K562 (cell line): ENCODE results near the gene FOCAD. TPM values are rescaled to one million over a fixed set of nuclear protein-coding genes. Genes with fewer than 3 reads are reported as not detected.

Experiments used
- ATAC-seq: fragments of 200-7000 bp; cut with Tn5 transposase; 3 replicates; pipeline ENCODE4 v1.9.1; 2020; ENCODE audit warnings: moderate library complexity
- BruUV-seq: library from RNA; stranded (reverse); fragments of 400-500 nt; replicated peaks from 2 replicates; lab custom pipeline; 2021; lab: Mats Ljungman, UMichigan
- CTCF ChIA-PET: fragments of 300-600 bp; formaldehyde crosslinking; extraction: SDS; loops from one replicate; lab custom pipeline; 2021; ENCODE audit warnings: low intra/inter-chr PET ratio; lab: Yijun Ruan, JAX
- POLR2A ChIA-PET: fragments of 300-600, 350-650 bp; sonication (Branson Sonifier 250); formaldehyde crosslinking; extraction: SDS; loops from one replicate; lab custom pipeline; 2021; ENCODE audit warnings: antibody characterized with exemption, inconsistent platforms; lab: Yijun Ruan, JAX
- DNase-seq, 4 experiments: peaks; one replicate each; pipeline versions ENCODE4 v3.0.0 to v3.0.0-alpha.2; 2011 to 2018; ENCODE audit warnings: low spot score in 3 of 4, mixed read lengths in 3 of 4; ENCODE audit errors: extremely low read depth in 1 of 4
- FAIRE-seq: peaks from 2 replicates; lab custom pipeline; 2011; peaks lifted over from hg19 to GRCh38; lab: Jason Lieb, UNC
- H2AFZ ChIP-seq: 2 replicates; pipeline ENCODE4 v1.6.0; 2011; ENCODE audit warnings: low read depth, low read length, control low read depth, inconsistent platforms
- H3K27ac ChIP-seq: fragments of 200-600 bp; 3 replicates; pipeline ENCODE4 v1.8.0; 2011; ENCODE audit warnings: low read depth, mild to moderate bottlenecking, control low read depth, inconsistent platforms, low read length, moderate library complexity, mixed read lengths; ENCODE audit errors: extremely low read depth
- H3K27me3 ChIP-seq, 2 experiments: fragments of 300-600 bp in 1 of 2; 2 replicates in 1 of 2; 3 replicates in 1 of 2; pipeline versions ENCODE4 v1.6.0 to v1.8.0; 2011; ENCODE audit warnings: inconsistent platforms in 2 of 2, low read length in 2 of 2, mild to moderate bottlenecking in 1 of 2, mixed read lengths in 1 of 2, moderate library complexity in 1 of 2; ENCODE audit not compliant: control insufficient read depth in 2 of 2, insufficient read depth in 2 of 2
- H3K36me3 ChIP-seq: fragments of 300-600 bp; 3 replicates; pipeline ENCODE4 v1.8.0; 2011; ENCODE audit warnings: mild to moderate bottlenecking, low read length, inconsistent platforms; ENCODE audit not compliant: control insufficient read depth, insufficient read depth
- H3K4me1 ChIP-seq, 2 experiments: fragments of 200-600 bp in 1 of 2; replicated peaks in 1 of 2; 2 replicates in 1 of 2; 3 replicates in 1 of 2; pipeline versions ENCODE4 v1.5.1 to v1.8.0; 2011; ENCODE audit warnings: inconsistent platforms in 2 of 2, low read length in 2 of 2, mild to moderate bottlenecking in 1 of 2, mixed read lengths in 1 of 2, moderate library complexity in 1 of 2; ENCODE audit not compliant: control insufficient read depth in 2 of 2, insufficient read depth in 2 of 2
- H3K4me2 ChIP-seq: 2 replicates; pipeline ENCODE4 v1.6.1; 2011; ENCODE audit warnings: low read length, control low read depth, inconsistent platforms, mixed read lengths; ENCODE audit not compliant: insufficient read depth
- H3K4me3 ChIP-seq: fragments of 200-600 bp; sonication (generic), shearing (Covaris generic); 2 replicates; pipeline ENCODE4 v1.5.1; 2016; ENCODE audit warnings: control low read depth, inconsistent platforms
- H3K79me2 ChIP-seq: fragments of 200-600 bp; 3 replicates; pipeline ENCODE4 v1.8.0; 2011; ENCODE audit warnings: low read length, inconsistent platforms; ENCODE audit not compliant: control insufficient read depth, insufficient read depth
- H3K9ac ChIP-seq, 2 experiments: 2 replicates each; pipeline versions ENCODE4 v1.6.0 to v1.6.1; 2011; ENCODE audit warnings: low read depth in 2 of 2, low read length in 2 of 2, control low read depth in 1 of 2, inconsistent platforms in 1 of 2, mild to moderate bottlenecking in 1 of 2, mixed read lengths in 1 of 2; ENCODE audit not compliant: insufficient read depth in 1 of 2
- H3K9me1 ChIP-seq: one replicate; pipeline ENCODE4 v1.6.0; 2011; ENCODE audit warnings: inconsistent platforms, mild to moderate bottlenecking, low read length, moderate library complexity; ENCODE audit not compliant: control insufficient read depth, insufficient read depth
- H3K9me3 ChIP-seq: replicated peaks from 2 replicates; pipeline ENCODE4 v1.5.1; 2011; ENCODE audit warnings: low read depth, low read length, inconsistent platforms; ENCODE audit not compliant: control insufficient read depth, insufficient read depth
- H4K20me1 ChIP-seq: replicated peaks from 2 replicates; pipeline ENCODE4 v1.6.1; 2011; ENCODE audit warnings: low read length, inconsistent platforms, mixed read lengths; ENCODE audit not compliant: control insufficient read depth, insufficient read depth
- ERF ChIP-seq: fragments of 450-650 bp; formaldehyde crosslinking; IDR thresholded peaks from 2 replicates; pipeline ENCODE4 v1.4.0; 2020; ENCODE audit warnings: mild to moderate bottlenecking, mixed read lengths
- NR2C2 ChIP-seq, 2 experiments: fragments of 200-800 bp in 1 of 2; sonication (Bioruptor generic) in 1 of 2; sonication (generic) in 1 of 2; formaldehyde crosslinking in 1 of 2; IDR thresholded peaks; 2 replicates each; pipeline versions ENCODE4 v1.6.1 to v1.8.0; 2016 to 2022; ENCODE audit warnings: mild to moderate bottlenecking in 1 of 2, missing compliant biosample characterization in 1 of 2, missing genetic modification characterization in 1 of 2, missing genetic modification reagents in 1 of 2
- SRSF1 ChIP-seq: fragments of 200-400 bp; formaldehyde crosslinking; IDR thresholded peaks from 2 replicates; pipeline ENCODE4 v1.6.1; 2017; ENCODE audit warnings: mild to moderate bottlenecking, low read depth, low read length, moderate library complexity
- YY1 ChIP-seq, 3 experiments: IDR thresholded peaks; 2 replicates each; pipeline ENCODE4 v1.6.1; 2011; ENCODE audit warnings: low read length in 2 of 3, mild to moderate bottlenecking in 2 of 3, moderate library complexity in 2 of 3, borderline replicate concordance in 1 of 3, control low read depth in 1 of 3, low read depth in 1 of 3; ENCODE audit not compliant: insufficient read depth in 3 of 3, insufficient replicate concordance in 2 of 3, control insufficient read depth in 1 of 3, insufficient read length in 1 of 3; ENCODE audit errors: extremely low read depth in 1 of 3
- ZNF699 ChIP-seq: fragments of 250-450 bp; sonication (Bioruptor Pico); IDR thresholded peaks from 2 replicates; pipeline ENCODE4 v1.8.0; 2021; ENCODE audit warnings: mild to moderate bottlenecking, moderate library complexity; ENCODE audit not compliant: insufficient replicate concordance
- WGBS: fragments of 100-300 bp; shearing (Covaris generic); methylation state at CpG from one replicate; pipeline ENCODE4 v1.1.6; 2016; ENCODE audit warnings: low coverage, mixed read lengths; ENCODE audit not compliant: insufficient coverage; ENCODE audit errors: missing lambda C conversion rate; 5-methylcytosine and 5-hydroxymethylcytosine counted together
- in situ Hi-C: fragments of 300-500 bp; cut with MboI; formaldehyde crosslinking; loops from 4 replicates; pipeline ENCODE4 v1.15.0; 2018; ENCODE audit warnings: inconsistent platforms, mixed read lengths
- intact Hi-C: fragments of 100-400 bp; cut with micrococcal nuclease; formaldehyde crosslinking; loops from 2 replicates; pipeline ENCODE4 v1.14.2; 2022
- polyA plus RNA-seq, 8 experiments: library from polyadenylated mRNA; depleted of rRNA in 4 of 8; stranded (reverse) in 5 of 8; unstranded in 3 of 8; fragments of >200 nt; fragmentation: Nextera tagmentation in 2 of 8; fragmentation: Illumina TruSeq in 1 of 8; extraction: Ambion mirVana in 2 of 8; extraction: Trizol in 1 of 8; gene quantifications; 2 replicates each; pipeline versions ENCODE4 v1.2.1 to v1.2.3, GENCODE V29; 2011 to 2014; ENCODE audit warnings: inconsistent platforms in 1 of 8, missing spikeins in 1 of 8
- total RNA-seq, 7 experiments: library from RNA; depleted of rRNA in 6 of 7; stranded (reverse); fragments of >200 nt in 6 of 7; fragmentation: Illumina TruSeq in 2 of 7; extraction: Trizol in 2 of 7; gene quantifications; 2 replicates each; pipeline versions ENCODE4 v1.2.1 to v1.2.3, GENCODE V29; 2011 to 2021; ENCODE audit warnings: low replicate concordance in 1 of 7

Gene FOCAD
- total and polyA plus RNA-seq, 9 of the 15 experiments (the other 6 are each of a cell fraction or from before 2014, with no cell fraction given) = 0.13 to 2.4 (median 1.6) TPM

- BruUV-seq = no TSS peak
- no peaks in the 10 kb centered on the region for H3K9me3 ChIP-seq
- no peaks in the 10 kb centered on the region for H3K79me2 ChIP-seq
- H3K27ac ChIP-seq = no peak overlapping the region
- ChIA-PET CTCF (no interaction called here), POLR2A (no interaction called here)
- intact Hi-C loops (no loop called here), in situ Hi-C loops (no loop called here)
- ATAC-seq (no peak), FAIRE-seq (no peak), DNase-seq (no peak)
- no peak for TF ChIP-seq ERF (CRISPR knock-in tag)
- no peak for TF ChIP-seq NR2C2 (CRISPR knock-in tag; IDR thresholded peaks at IDR 0.05)
- TF ChIP-seq NR2C2 (tag; IDR thresholded peaks at IDR 0.05) = no peak
- no peak for TF ChIP-seq SRSF1
- TF ChIP-seq YY1 (IDR thresholded peaks at IDR 0.05; ENCODE audit: borderline replicate concordance in 1 of 3, control insufficient read depth in 1 of 3, extremely low read depth in 1 of 3, insufficient read depth in 3 of 3, insufficient read length in 1 of 3, insufficient replicate concordance in 2 of 3, low read depth in 1 of 3, low read length in 2 of 3) = no peak
- no peak for TF ChIP-seq ZNF699
- no peaks in the 10 kb centered on the region for H3K27me3 ChIP-seq
- no peaks in the 10 kb centered on the region for H3K9me1 ChIP-seq
- H3K4me1 ChIP-seq = no peaks in the 10 kb centered on the region
- no peak overlapping the region for H3K9ac ChIP-seq
- no peaks in the 10 kb centered on the region for H4K20me1 ChIP-seq
- H3K4me3 ChIP-seq = no peak overlapping the region
- H3K4me2 ChIP-seq = no peak overlapping the region
- H2AFZ ChIP-seq = no peak overlapping the region
- WGBS = no CpG with 5 or more reads among the region's 2 CpGs
- H3K36me3 ChIP-seq = no peaks in the 10 kb centered on the region
Measured at GRCh38 chr9:20996809-20997208, 312.8 kb downstream of the FOCAD start.
